Spinal cord (tissue), 10 donors: ENCODE data around the gene ATP6V0D1. TPM values are rescaled to one million over a fixed set of nuclear protein-coding genes. Genes with fewer than 3 reads are reported as not detected.
A peak's percentile ranks its signal among the peaks of the same experiment; 100 is the strongest.
"Not testable (repeated sequence)": the region's sequence is repeated elsewhere in the genome, so short reads cannot be mapped to it uniquely, and the experiment has no call there.

Source experiments
- DNase-seq, 6 donors: peaks; one replicate each; pipeline versions ENCODE4 v3.0.0 to v3.0.0-alpha.2; 2013 to 2015; ENCODE audit warnings: low spot score in 6 of 6, low read depth in 4 of 6
- H3K27ac ChIP-seq: one replicate; pipeline ENCODE4 v1.5.1; 2013; ENCODE audit warnings: low read depth, low read length, control low read depth
- H3K27me3 ChIP-seq: one replicate; pipeline ENCODE4 v1.6.1; 2013; ENCODE audit warnings: low read length; ENCODE audit not compliant: control insufficient read depth, insufficient read depth
- H3K36me3 ChIP-seq: one replicate; pipeline ENCODE4 v1.6.1; 2013; ENCODE audit warnings: low read length; ENCODE audit not compliant: control insufficient read depth, insufficient read depth
- H3K4me1 ChIP-seq: one replicate; pipeline ENCODE4 v1.6.1; 2013; ENCODE audit warnings: low read length; ENCODE audit not compliant: control insufficient read depth, insufficient read depth
- H3K4me3 ChIP-seq: one replicate; pipeline ENCODE4 v1.5.1; 2013; ENCODE audit warnings: low read depth, low read length, control low read depth
- H3K9me3 ChIP-seq: one replicate; pipeline ENCODE4 v1.6.1; 2013; ENCODE audit warnings: low read length; ENCODE audit not compliant: control insufficient read depth, insufficient read depth
- WGBS: methylation state at CpG from one replicate; pipeline ENCODE4 v1.1.5; 2013; ENCODE audit warnings: missing lambda C conversion rate; ENCODE audit not compliant: insufficient coverage; 5-methylcytosine and 5-hydroxymethylcytosine counted together
- polyA plus RNA-seq, 2 donors: library from polyadenylated mRNA; unstranded; fragments of 120-200 nt; gene quantifications; one replicate each; pipeline ENCODE4 v1.2.1, GENCODE V29; 2013; ENCODE audit not compliant: insufficient read length in 2 of 2
- total RNA-seq, 2 donors: library from RNA; depleted of rRNA in 1 of 2; stranded (reverse); fragments of 120-200 nt in 1 of 2; fragments of >200 nt in 1 of 2; gene quantifications; one replicate each; pipeline versions ENCODE4 v1.2.3 to v1.2.4, GENCODE V29; 2013 to 2014
- donor health status: healthy.

Gene ATP6V0D1
- total and polyA plus RNA-seq, 4 donors = 97.3 to 177 (median 144) TPM

DNA sequence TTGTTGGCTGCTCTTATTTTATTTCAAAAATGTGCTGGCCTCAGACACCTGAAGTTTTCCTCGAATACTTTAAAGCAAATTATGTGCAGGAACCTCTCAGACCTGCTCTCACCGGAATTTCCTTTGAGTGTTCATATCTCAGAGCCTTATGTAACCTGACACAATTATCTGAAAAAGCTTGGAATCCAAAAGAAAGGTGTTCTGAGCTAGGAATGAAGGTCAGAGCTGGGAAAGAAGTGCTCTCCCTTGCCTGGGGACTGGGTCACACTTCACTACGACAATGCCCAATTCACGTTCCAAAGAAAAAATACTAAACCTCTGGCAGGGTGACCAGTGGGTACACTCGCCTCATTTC is 56.7 kb downstream of the ATP6V0D1 start:
- Histone ChIP-seq H3K27me3 (peaks cover 20% of the 10 kb centered on the region), H3K36me3 (no peaks in the 10 kb centered on the region), H3K9me3 (no peaks in the 10 kb centered on the region), H3K4me1 (peaks cover 15% of the 10 kb centered on the region), H3K27ac (no peak overlapping the region), H3K4me3 (no peak overlapping the region)
- WGBS = 22% methylated on average over 3 of the region's 5 CpGs
- DNase-seq = no peak

DNA sequence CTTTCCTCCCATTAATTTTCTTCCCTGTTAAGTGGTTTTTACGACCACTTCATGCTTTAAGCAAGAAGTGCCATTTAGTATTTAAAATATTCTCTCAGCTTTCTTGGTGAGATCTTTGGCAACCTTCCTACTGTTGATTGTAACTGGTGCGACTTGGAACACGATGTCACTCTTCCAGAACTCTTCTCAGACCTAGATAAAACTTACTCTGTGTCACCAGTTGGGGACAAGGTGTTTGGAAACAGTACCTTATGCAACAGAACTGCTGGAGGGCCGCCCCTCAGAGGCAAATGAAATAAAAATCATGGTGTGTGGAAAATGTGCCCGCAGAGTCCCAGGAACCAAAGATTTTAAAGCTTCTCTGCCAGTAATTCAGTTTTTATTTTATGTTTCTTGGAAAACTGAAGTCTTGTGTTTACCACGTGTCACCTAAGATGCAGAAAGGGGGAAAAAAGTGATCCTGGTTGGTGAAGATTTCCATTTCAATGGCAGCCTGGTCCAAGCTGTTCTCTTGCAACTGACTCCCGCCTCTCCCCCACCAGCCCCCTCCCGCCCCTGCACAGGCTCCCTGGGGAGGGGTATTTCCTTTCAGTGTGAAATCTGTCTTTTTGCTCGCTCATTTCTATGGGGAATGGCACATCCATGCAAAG is 57.2 kb downstream of the ATP6V0D1 start:
- 29% methylated on average over 3 of the region's 9 CpGs for WGBS

GRCh38 chr16:67423015-67423414 is 57.9 kb downstream of the ATP6V0D1 start:
- Histone ChIP-seq H3K27ac (no peak overlapping the region), H3K4me3 (no peak overlapping the region), H3K4me1 (peaks cover 10% of the 10 kb centered on the region), H3K9me3 (no peaks in the 10 kb centered on the region), H3K36me3 (no peaks in the 10 kb centered on the region), H3K27me3 (peaks cover 11% of the 10 kb centered on the region)
- 98% methylated on average over 4 of the region's 5 CpGs for WGBS
- no peak for DNase-seq

More for the DNA sequence above, 57.2 kb downstream of the ATP6V0D1 start:
- no peaks in the 10 kb centered on the region for H3K36me3 ChIP-seq
- H3K4me1 ChIP-seq = peaks cover 15% of the 10 kb centered on the region
- H3K4me3 ChIP-seq = no peak overlapping the region
- DNase-seq = peak in 1 of 6 donors; percentile 56
- no peaks in the 10 kb centered on the region for H3K9me3 ChIP-seq
- no peak overlapping the region for H3K27ac ChIP-seq
- H3K27me3 ChIP-seq = peaks cover 15% of the 10 kb centered on the region

- WGBS = 81% methylated on average over 4 of the region's 4 CpGs
- H3K4me3 ChIP-seq = no peak overlapping the region
- no peaks in the 10 kb centered on the region for H3K9me3 ChIP-seq
- no peak overlapping the region for H3K27ac ChIP-seq
- no peak for DNase-seq
- no peaks in the 10 kb centered on the region for H3K36me3 ChIP-seq
- H3K27me3 ChIP-seq = peaks cover 6% of the 10 kb centered on the region
- H3K4me1 ChIP-seq = peaks cover 13% of the 10 kb centered on the region
These were observed 59.9 kb downstream of the ATP6V0D1 start for GRCh38 chr16:67421030-67421429.

DNA sequence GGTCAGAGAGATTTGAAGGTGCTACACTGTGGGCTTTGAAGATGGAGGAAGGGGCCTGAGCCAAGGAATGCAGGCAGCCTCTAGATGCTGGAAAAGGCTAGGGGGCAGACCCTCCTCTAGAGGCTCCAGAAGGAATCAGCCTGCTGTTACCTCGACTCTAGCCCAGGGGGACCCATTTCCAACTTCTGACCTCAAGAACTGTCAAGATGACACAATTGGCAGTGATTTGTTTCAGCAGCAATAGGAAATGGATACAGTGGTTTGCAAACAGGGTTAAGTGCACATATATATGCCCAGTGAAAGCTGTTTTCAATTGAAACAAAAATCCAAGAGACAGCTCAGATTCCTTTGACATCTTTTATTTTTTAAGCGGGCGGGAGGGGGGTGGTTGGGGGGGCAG is 61.0 kb downstream of the ATP6V0D1 start:
- Histone ChIP-seq H3K27me3 (peaks cover 3% of the 10 kb centered on the region), H3K36me3 (no peaks in the 10 kb centered on the region), H3K4me1 (peaks cover 24% of the 10 kb centered on the region), H3K9me3 (no peaks in the 10 kb centered on the region), H3K27ac (no peak overlapping the region), H3K4me3 (no peak overlapping the region)
- DNase-seq = no peak
- WGBS = 40% methylated on average over 1 of the region's 3 CpGs

DNA sequence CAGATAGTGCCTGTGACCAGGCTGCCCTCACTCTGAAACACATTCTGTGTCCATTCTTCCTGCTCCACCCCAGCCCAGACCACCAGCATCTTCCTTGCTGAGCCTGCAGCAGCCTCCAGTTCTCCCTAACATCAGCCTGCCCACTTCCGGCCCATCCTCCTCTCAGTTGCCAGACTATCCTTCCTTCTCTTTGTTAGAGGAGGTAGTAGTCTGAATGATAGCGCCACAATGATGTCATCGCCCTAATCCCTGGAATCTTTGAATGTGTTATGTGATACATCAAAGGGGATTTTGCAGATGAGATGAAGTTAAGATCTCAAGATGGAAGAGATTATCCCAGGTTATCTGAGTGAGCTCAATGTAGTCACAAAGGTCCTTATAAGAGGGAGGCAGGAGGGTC is 61.5 kb downstream of the ATP6V0D1 start:
- no peak overlapping the region for H3K4me3 ChIP-seq
- WGBS = no CpG with 5 or more reads among the region's 3 CpGs
- DNase-seq = no peak
- no peak overlapping the region for H3K27ac ChIP-seq
- no peaks in the 10 kb centered on the region for H3K9me3 ChIP-seq
- no peaks in the 10 kb centered on the region for H3K36me3 ChIP-seq
- H3K27me3 ChIP-seq = no peaks in the 10 kb centered on the region
- H3K4me1 ChIP-seq = peaks cover 23% of the 10 kb centered on the region

DNA sequence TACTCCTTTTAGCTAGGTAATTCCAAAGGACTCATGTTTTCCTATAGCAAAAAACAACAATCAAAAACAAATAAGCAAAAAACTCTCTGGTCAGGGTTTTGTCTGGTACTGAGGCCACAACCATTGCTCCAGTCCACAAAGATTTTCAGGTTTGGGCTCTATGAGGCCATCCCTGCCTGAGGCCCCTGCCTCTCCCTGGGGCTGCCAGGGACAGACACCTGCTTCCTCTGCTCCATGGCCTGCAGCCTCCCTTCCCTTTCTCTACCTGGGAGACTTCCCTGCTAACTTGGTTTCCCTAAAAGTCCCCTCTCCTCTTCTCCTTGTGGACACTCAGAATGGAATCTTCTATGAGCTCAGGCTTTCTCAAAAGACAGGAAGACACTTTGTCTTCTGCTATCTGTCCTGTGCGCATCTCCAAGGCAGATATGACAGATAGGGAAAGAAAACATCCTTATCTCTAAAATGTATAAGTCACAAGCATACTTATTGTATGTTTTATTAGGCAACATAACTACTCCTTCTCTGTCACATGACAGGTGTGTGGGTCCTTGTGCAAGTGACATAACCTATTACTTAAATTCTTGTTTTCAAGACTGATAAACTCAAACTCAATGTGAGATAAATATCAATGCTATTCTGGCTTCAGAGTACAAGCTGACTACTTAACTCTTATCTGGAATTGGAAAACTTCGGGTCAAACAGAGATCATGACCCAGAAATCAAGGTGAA is 63.5 kb downstream of the ATP6V0D1 start:
- Histone ChIP-seq H3K4me1 (peaks cover 20% of the 10 kb centered on the region), H3K27me3 (no peaks in the 10 kb centered on the region), H3K27ac (no peak overlapping the region), H3K4me3 (no peak overlapping the region), H3K36me3 (no peaks in the 10 kb centered on the region), H3K9me3 (no peaks in the 10 kb centered on the region)
- no peak for DNase-seq
- WGBS = no CpG with 5 or more reads among the region's 2 CpGs

GRCh38 chr16:67415872-67416793 is 64.8 kb downstream of the ATP6V0D1 start, which contains the start of gene ZDHHC1:
ZDHHC1 (minus strand) TSS chr16:67416477; CDS start chr16:67407775, 8,702 bp downstream.
- no peaks in the 10 kb centered on the region for H3K36me3 ChIP-seq
- H3K4me3 ChIP-seq = peak within 1 kb of the TSS; percentile 68
- peaks cover 20% of the 10 kb centered on the region for H3K4me1 ChIP-seq
- peak in 3 of 6 donors; percentile 58 to 90 (median 87) for DNase-seq
- no peaks in the 10 kb centered on the region for H3K9me3 ChIP-seq
- peak within 1 kb of the TSS; percentile 70 for H3K27ac ChIP-seq
- no peaks in the 10 kb centered on the region for H3K27me3 ChIP-seq
- WGBS = 2% methylated on average over 73 of the region's 73 CpGs

DNA sequence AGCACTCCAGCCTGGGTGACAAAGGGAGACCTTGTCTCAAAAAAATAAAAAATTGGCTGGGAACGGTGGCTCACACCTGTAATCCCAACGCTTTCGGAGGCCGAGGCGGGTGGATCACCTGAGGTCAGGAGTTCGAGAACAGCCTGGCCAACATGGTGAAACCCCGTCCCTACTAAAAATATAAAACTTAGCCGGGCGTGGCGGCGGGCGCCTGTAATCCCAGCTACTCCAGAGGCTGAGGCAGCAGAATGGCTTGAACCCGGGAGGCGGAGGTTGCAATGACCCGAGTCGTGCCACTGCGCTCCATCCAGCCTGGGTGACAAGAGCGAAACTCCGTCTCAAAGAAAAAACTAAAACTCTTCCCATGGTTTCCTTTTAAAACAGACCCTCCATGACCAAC is 65.5 kb downstream of the ATP6V0D1 start:
- not testable (repeated sequence) for H3K27me3 ChIP-seq, H3K9me3 ChIP-seq, DNase-seq, H3K36me3 ChIP-seq
- Histone ChIP-seq H3K4me3 (peak overlapping the region; percentile 68), H3K27ac (peak overlapping the region; percentile 70), H3K4me1 (peaks cover 20% of the 10 kb centered on the region)
- WGBS = 90% methylated on average over 13 of the region's 19 CpGs
